Mesendoderm (in vitro differentiated cells): ENCODE data around the gene ZBTB17.
"Not testable (repeated sequence)": the region's sequence is repeated elsewhere in the genome, so short reads cannot be mapped to it uniquely, and the experiment has no call there.

Experiments used
- DNase-seq: peaks from one replicate; pipeline ENCODE4 v3.0.0; 2013
- H2AK5ac ChIP-seq: 2 replicates; pipeline ENCODE4 v1.6.1; 2013; ENCODE audit warnings: low read length, inconsistent platforms
- H2BK120ac ChIP-seq: 2 replicates; pipeline ENCODE4 v1.6.1; 2013; ENCODE audit warnings: low read depth, mild to moderate bottlenecking, low read length, moderate library complexity, mixed read lengths
- H2BK15ac ChIP-seq: replicated peaks from 2 replicates; pipeline ENCODE4 v1.6.1; 2013; ENCODE audit warnings: low read depth, mild to moderate bottlenecking, moderate library complexity
- H2BK5ac ChIP-seq: 2 replicates; pipeline ENCODE4 v1.6.1; 2013; ENCODE audit warnings: low read length, inconsistent platforms
- H3K18ac ChIP-seq: 2 replicates; pipeline ENCODE4 v1.6.1; 2013; ENCODE audit warnings: mild to moderate bottlenecking, low read length, mixed read lengths
- H3K23ac ChIP-seq: one replicate; pipeline ENCODE4 v1.6.1; 2013; ENCODE audit warnings: low read length
- H3K27ac ChIP-seq: 2 replicates; pipeline ENCODE4 v1.5.1; 2013; ENCODE audit warnings: low read depth, mild to moderate bottlenecking, inconsistent platforms, low read length, moderate library complexity
- H3K27me3 ChIP-seq: 2 replicates; pipeline ENCODE4 v1.6.1; 2013; ENCODE audit warnings: low read length, control low read depth, mild to moderate bottlenecking, inconsistent platforms; ENCODE audit not compliant: insufficient read depth, poor library complexity
- H3K36me3 ChIP-seq: 2 replicates; pipeline ENCODE4 v1.6.1; 2013; ENCODE audit warnings: low read length, inconsistent platforms; ENCODE audit not compliant: control insufficient read depth, insufficient read depth
- H3K4ac ChIP-seq: one replicate; pipeline ENCODE4 v1.6.1; 2013; ENCODE audit warnings: low read depth, mild to moderate bottlenecking, low read length, moderate library complexity
- H3K4me1 ChIP-seq: 2 replicates; pipeline ENCODE4 v1.6.1; 2013; ENCODE audit warnings: low read depth, low read length, inconsistent platforms; ENCODE audit not compliant: control insufficient read depth
- H3K4me2 ChIP-seq: 2 replicates; pipeline ENCODE4 v1.6.1; 2013; ENCODE audit warnings: low read length
- H3K4me3 ChIP-seq: 2 replicates; pipeline ENCODE4 v1.5.1; 2013; ENCODE audit warnings: mild to moderate bottlenecking, low read length
- H3K56ac ChIP-seq: one replicate; pipeline ENCODE4 v1.6.1; 2013; ENCODE audit warnings: low read length
- H3K79me1 ChIP-seq: 2 replicates; pipeline ENCODE4 v1.6.1; 2013; ENCODE audit warnings: low read length, inconsistent platforms
- H3K79me2 ChIP-seq: 2 replicates; pipeline ENCODE4 v1.6.1; 2013; ENCODE audit warnings: mild to moderate bottlenecking, low read length; ENCODE audit not compliant: control insufficient read depth, insufficient read depth
- H3K9ac ChIP-seq: 2 replicates; pipeline ENCODE4 v1.6.1; 2013; ENCODE audit warnings: low read length, inconsistent platforms
- H4K5ac ChIP-seq: one replicate; pipeline ENCODE4 v1.6.1; 2013; ENCODE audit warnings: low read length
- H4K8ac ChIP-seq: one replicate; pipeline ENCODE4 v1.6.1; 2013; ENCODE audit warnings: low read depth, mild to moderate bottlenecking, control low read depth, low read length, moderate library complexity
- WGBS: extraction: QIAGEN DNeasy Blood & Tissue Kit; methylation state at CpG from one replicate; pipeline ENCODE4 v1.1.7; 2013; ENCODE audit warnings: low lambda C conversion rate, missing lambda C conversion rate; ENCODE audit not compliant: insufficient coverage; ENCODE audit errors: extremely low coverage; 5-methylcytosine and 5-hydroxymethylcytosine counted together

The ZBTB17 gene

DNA sequence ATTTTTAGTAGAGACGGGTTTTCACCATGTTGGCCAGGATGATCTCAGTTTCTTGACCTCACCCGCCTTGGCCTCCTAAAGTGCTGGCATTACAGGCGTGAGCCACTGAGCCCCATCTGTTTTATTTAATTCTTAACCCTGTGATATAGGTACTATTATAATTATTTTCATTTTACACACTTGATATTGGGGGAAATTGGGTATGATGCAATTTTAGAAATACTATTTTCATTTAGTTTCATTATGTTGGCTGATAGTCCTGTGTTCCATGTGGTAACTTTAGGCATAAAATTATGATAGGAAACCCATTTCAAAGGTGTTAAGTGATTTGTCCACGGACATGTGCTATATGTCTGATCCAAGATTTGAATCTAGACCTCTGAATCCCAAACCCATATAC, 67.3 kb downstream of the ZBTB17 start:
- Histone ChIP-seq H2BK15ac (no peak overlapping the region), H3K4ac (no peak overlapping the region), H4K8ac (no peak overlapping the region), H3K4me3 (no peak overlapping the region), H3K27me3 (no peaks in the 10 kb centered on the region), H3K56ac (no peak overlapping the region), H4K5ac (no peak overlapping the region), H2BK120ac (no peak overlapping the region), H3K18ac (no peak overlapping the region), H3K4me1 (no peaks in the 10 kb centered on the region), H3K4me2 (no peak overlapping the region), H3K36me3 (peaks cover 3% of the 10 kb centered on the region), H3K23ac (no peak overlapping the region), H3K9ac (no peak overlapping the region), H3K27ac (no peak overlapping the region), H2BK5ac (no peak overlapping the region), H3K79me2 (peaks cover 5% of the 10 kb centered on the region), H2AK5ac (no peak overlapping the region), H3K79me1 (peaks cover 3% of the 10 kb centered on the region)
- DNase-seq: no peak
- WGBS: no CpG with 5 or more reads among the region's 4 CpGs

- Histone ChIP-seq H3K9ac (no peak overlapping the region), H3K4ac (no peak overlapping the region), H3K56ac (no peak overlapping the region), H2AK5ac (no peak overlapping the region), H4K5ac (no peak overlapping the region), H3K23ac (no peak overlapping the region), H3K18ac (no peak overlapping the region), H3K79me2 (peaks cover 32% of the 10 kb centered on the region), H2BK120ac (no peak overlapping the region), H3K4me2 (no peak overlapping the region), H3K4me3 (no peak overlapping the region), H3K27ac (no peak overlapping the region), H2BK15ac (no peak overlapping the region), H3K36me3 (no peaks in the 10 kb centered on the region), H3K79me1 (peaks cover 9% of the 10 kb centered on the region), H4K8ac (no peak overlapping the region), H2BK5ac (no peak overlapping the region), H3K4me1 (peaks cover 3% of the 10 kb centered on the region), H3K27me3 (no peaks in the 10 kb centered on the region)
- WGBS: no CpG with 5 or more reads among the region's 3 CpGs
- no peak for DNase-seq
Observed at GRCh38 chr1:15902882-15903281, 73.0 kb downstream of the ZBTB17 start.

DNA sequence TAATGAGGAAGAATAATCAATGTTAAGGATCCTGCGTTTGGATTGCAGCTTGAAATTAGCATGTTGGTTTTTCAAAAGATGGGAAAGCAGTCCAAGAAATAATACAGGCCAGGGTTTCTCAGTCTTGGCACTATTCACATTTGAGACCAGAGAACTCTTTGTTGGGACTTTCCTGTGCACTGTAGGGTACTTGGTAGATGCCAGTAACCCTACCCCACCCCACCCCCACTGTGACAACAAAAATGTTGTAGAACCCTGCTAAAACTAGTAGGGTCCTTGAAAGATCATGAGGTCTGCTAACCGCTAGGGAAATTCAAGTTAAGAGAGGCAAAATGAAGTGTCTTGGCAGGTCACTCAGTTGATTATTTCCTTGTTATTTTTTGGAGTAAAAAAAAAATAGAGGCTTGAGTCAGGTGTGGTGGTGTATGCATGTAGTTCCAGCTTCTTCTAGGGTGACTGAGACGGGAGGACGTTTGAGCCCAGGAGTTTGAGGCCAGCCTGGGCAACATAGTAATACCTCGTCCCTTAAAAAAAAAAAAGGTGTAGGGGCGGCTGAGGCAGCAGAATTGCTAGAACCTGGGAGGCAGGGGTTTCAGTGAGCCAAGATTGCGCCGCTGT, 75.1 kb downstream of the ZBTB17 start:
- H2AK5ac ChIP-seq: no peak overlapping the region
- H2BK5ac ChIP-seq: no peak overlapping the region
- peaks cover 11% of the 10 kb centered on the region for H3K79me1 ChIP-seq
- H3K79me2 ChIP-seq: peaks cover 39% of the 10 kb centered on the region
- H2BK15ac ChIP-seq: no peak overlapping the region
- H3K27me3 ChIP-seq: no peaks in the 10 kb centered on the region
- H3K4me1 ChIP-seq: peaks cover 3% of the 10 kb centered on the region
- H3K18ac ChIP-seq: peak overlapping the region; percentile 28
- H3K56ac ChIP-seq: no peak overlapping the region
- H3K4me3 ChIP-seq: no peak overlapping the region
- no peak overlapping the region for H3K27ac ChIP-seq
- no peak overlapping the region for H3K23ac ChIP-seq
- peak overlapping the region; percentile 5 for H4K8ac ChIP-seq
- H4K5ac ChIP-seq: no peak overlapping the region
- H3K36me3 ChIP-seq: no peaks in the 10 kb centered on the region
- H3K4me2 ChIP-seq: no peak overlapping the region
- peak; percentile 28 for DNase-seq
- WGBS: no CpG with 5 or more reads among the region's 8 CpGs
- H2BK120ac ChIP-seq: no peak overlapping the region
- no peak overlapping the region for H3K4ac ChIP-seq
- no peak overlapping the region for H3K9ac ChIP-seq

DNA sequence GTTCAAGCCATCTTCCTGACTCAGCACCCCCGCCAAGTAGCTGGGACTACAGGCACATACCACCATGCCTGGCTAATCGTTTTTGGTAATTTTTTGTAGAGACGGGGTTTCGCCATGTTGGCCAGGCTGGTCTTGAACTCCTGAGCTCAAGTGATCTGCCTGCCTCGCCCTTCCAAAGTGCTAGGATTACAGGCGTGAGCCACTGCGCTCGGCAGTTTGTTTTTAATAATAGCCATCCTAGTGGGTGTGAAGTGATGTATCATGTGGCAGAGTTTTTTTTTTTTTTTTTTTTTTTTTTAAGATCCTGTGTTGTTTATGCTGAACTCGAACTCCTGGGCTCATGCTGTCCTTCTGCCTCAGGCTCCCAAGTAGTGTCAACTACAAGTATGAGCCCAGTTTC, 76.6 kb downstream of the ZBTB17 start:
- WGBS: no CpG with 5 or more reads among the region's 9 CpGs
- Histone ChIP-seq H2BK5ac (no peak overlapping the region), H3K9ac (no peak overlapping the region), H3K4me1 (peaks cover 3% of the 10 kb centered on the region), H4K5ac (no peak overlapping the region), H3K27me3 (no peaks in the 10 kb centered on the region), H3K79me1 (peaks cover 12% of the 10 kb centered on the region), H3K36me3 (no peaks in the 10 kb centered on the region), H3K56ac (no peak overlapping the region), H3K18ac (no peak overlapping the region), H3K4ac (no peak overlapping the region), H3K4me2 (no peak overlapping the region), H4K8ac (no peak overlapping the region), H3K4me3 (no peak overlapping the region), H2BK15ac (no peak overlapping the region), H3K23ac (no peak overlapping the region), H3K79me2 (peaks cover 43% of the 10 kb centered on the region), H2AK5ac (no peak overlapping the region), H3K27ac (no peak overlapping the region), H2BK120ac (no peak overlapping the region)
- DNase-seq: no peak

- H3K27me3 ChIP-seq, DNase-seq, H3K4me2 ChIP-seq, H3K79me1 ChIP-seq, H3K27ac ChIP-seq, H2AK5ac ChIP-seq, H2BK5ac ChIP-seq, H3K56ac ChIP-seq, H3K36me3 ChIP-seq, H3K4me1 ChIP-seq, H3K9ac ChIP-seq, H2BK120ac ChIP-seq, H3K23ac ChIP-seq, H3K4ac ChIP-seq, H2BK15ac ChIP-seq, H4K8ac ChIP-seq, H3K4me3 ChIP-seq, H3K18ac ChIP-seq, H4K5ac ChIP-seq: not testable (repeated sequence)
- peaks cover 45% of the 10 kb centered on the region for H3K79me2 ChIP-seq
- no CpG with 5 or more reads among the region's 20 CpGs for WGBS
Observed at GRCh38 chr1:15896841-15897610, 78.9 kb downstream of the ZBTB17 start.
